NCI-H2196 (cell line): ENCODE measurements around the gene OSBP2.

Source experiments
- DNase-seq: peaks from one replicate; lab custom pipeline; 2025; ENCODE audit not compliant: unreplicated experiment; lab: John Stamatoyannopoulos, UW

The OSBP2 gene

GRCh38 chr22:30837531-30837930, 142.9 kb downstream of the OSBP2 start:
- DNase-seq = no peak

- no peak for DNase-seq
These were observed 143.4 kb downstream of the OSBP2 start for GRCh38 chr22:30838111-30838510.

GRCh38 chr22:30841273-30841672, 146.6 kb downstream of the OSBP2 start:
- no peak for DNase-seq

- DNase-seq = no peak
These were observed 148.6 kb downstream of the OSBP2 start for GRCh38 chr22:30843245-30843644.

GRCh38 chr22:30847583-30847982, 152.9 kb downstream of the OSBP2 start:
- DNase-seq = no peak

GRCh38 chr22:30855266-30855665, 160.6 kb downstream of the OSBP2 start:
- no peak for DNase-seq

GRCh38 chr22:30855677-30856518, 161.2 kb downstream of the OSBP2 start:
- no peak for DNase-seq

GRCh38 chr22:30856741-30857502, 162.2 kb downstream of the OSBP2 start:
- DNase-seq = no peak

GRCh38 chr22:30857791-30858190, 163.1 kb downstream of the OSBP2 start:
- DNase-seq = no peak

- DNase-seq = no peak
These were observed 164.5 kb downstream of the OSBP2 start for GRCh38 chr22:30858976-30859713.

- DNase-seq = no peak
These were observed 165.0 kb downstream of the OSBP2 start for GRCh38 chr22:30859714-30860095.

GRCh38 chr22:30860176-30861105, 165.8 kb downstream of the OSBP2 start:
- no peak for DNase-seq

- no peak for DNase-seq
These were observed 166.5 kb downstream of the OSBP2 start for GRCh38 chr22:30861131-30861530.

- no peak for DNase-seq
These were observed 167.2 kb downstream of the OSBP2 start for GRCh38 chr22:30861688-30862552.

GRCh38 chr22:30863081-30863833, 168.6 kb downstream of the OSBP2 start:
- DNase-seq = no peak

- DNase-seq = no peak
These were observed 170.1 kb downstream of the OSBP2 start for GRCh38 chr22:30864441-30865420.

- no peak for DNase-seq
These were observed 171.0 kb downstream of the OSBP2 start for GRCh38 chr22:30865656-30866055.

- DNase-seq = no peak
These were observed 171.5 kb downstream of the OSBP2 start for GRCh38 chr22:30866216-30866615.
